GM13977 (cell line): ENCODE measurements around the gene FRMD4A.

Experiments
- DNase-seq: peaks from one replicate; pipeline ENCODE4 v3.0.0; 2012; ENCODE audit warnings: low spot score
- in situ Hi-C: fragments of 300-500 bp; cut with MboI; formaldehyde crosslinking; loops from one replicate; pipeline ENCODE4 v1.12.0; 2022; ENCODE audit warnings: low sequenced_read_pairs, low pct_unique_long_range_greater_than_20kb, mixed read lengths, inconsistent platforms; ENCODE audit not compliant: unreplicated experiment
- TF ChIP-seq, protein P1 (sequence below): IDR thresholded peaks from 2 replicates; pipeline ENCODE4 v1.5.1; 2012; ENCODE audit warnings: mild to moderate bottlenecking, control low read depth; ENCODE audit not compliant: insufficient read depth; ENCODE audit errors: extremely low read depth, missing control alignments

The FRMD4A gene

DNA sequence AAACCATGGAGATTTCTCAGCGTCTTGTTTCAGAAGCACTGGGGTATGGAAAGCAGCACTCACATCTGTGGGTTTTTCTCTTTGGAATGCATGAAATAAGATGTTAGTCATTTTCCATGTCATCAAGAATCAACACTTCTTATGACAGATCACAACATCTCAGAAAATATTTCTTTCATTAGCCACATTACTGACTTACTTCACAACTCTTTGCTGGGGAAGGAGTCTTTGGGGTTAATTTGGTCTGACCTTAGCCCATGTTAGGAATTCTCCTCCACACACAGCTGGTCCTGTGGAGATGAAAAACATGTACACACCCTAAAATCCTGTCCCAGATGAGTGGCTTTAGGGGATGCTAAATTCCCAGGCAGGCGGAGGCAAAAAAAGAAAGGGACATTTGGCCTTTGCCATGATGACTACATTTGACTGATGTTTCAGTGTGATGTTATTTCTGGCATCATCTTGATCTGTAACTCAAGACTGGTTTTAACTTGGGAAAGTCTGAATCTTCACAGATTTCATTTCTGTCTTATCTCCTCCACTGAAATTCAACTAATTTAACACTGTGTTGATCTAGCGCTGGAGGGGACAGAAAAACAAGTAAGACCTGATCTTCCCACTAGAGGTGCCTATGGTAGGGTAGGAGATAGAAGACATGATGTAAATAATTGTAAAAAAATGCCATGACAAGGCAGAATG is 380.7 kb downstream of the FRMD4A start:
- DNase-seq, result no peak
- in situ Hi-C loops, result no loop called here

DNA sequence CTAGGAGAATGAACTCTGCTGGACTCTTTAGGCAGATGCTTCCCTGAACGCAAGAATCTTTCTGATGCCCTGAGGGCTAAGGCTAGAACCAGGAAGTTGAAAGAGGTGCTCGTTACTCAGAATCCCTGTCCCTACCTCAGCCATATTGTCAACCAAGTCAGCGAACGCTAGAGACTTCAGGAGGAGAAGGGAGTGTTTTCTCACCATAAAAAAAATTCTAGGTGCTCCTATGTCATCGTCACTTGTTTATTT is 384.6 kb downstream of the FRMD4A start:
- no peak for DNase-seq
- in situ Hi-C loops, result no loop called here
- TF ChIP-seq, protein P1, sequence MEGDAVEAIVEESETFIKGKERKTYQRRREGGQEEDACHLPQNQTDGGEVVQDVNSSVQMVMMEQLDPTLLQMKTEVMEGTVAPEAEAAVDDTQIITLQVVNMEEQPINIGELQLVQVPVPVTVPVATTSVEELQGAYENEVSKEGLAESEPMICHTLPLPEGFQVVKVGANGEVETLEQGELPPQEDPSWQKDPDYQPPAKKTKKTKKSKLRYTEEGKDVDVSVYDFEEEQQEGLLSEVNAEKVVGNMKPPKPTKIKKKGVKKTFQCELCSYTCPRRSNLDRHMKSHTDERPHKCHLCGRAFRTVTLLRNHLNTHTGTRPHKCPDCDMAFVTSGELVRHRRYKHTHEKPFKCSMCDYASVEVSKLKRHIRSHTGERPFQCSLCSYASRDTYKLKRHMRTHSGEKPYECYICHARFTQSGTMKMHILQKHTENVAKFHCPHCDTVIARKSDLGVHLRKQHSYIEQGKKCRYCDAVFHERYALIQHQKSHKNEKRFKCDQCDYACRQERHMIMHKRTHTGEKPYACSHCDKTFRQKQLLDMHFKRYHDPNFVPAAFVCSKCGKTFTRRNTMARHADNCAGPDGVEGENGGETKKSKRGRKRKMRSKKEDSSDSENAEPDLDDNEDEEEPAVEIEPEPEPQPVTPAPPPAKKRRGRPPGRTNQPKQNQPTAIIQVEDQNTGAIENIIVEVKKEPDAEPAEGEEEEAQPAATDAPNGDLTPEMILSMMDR, result no peak

More for the DNA sequence above, 380.7 kb downstream of the FRMD4A start:
- TF ChIP-seq, protein P1, result no peak

DNA sequence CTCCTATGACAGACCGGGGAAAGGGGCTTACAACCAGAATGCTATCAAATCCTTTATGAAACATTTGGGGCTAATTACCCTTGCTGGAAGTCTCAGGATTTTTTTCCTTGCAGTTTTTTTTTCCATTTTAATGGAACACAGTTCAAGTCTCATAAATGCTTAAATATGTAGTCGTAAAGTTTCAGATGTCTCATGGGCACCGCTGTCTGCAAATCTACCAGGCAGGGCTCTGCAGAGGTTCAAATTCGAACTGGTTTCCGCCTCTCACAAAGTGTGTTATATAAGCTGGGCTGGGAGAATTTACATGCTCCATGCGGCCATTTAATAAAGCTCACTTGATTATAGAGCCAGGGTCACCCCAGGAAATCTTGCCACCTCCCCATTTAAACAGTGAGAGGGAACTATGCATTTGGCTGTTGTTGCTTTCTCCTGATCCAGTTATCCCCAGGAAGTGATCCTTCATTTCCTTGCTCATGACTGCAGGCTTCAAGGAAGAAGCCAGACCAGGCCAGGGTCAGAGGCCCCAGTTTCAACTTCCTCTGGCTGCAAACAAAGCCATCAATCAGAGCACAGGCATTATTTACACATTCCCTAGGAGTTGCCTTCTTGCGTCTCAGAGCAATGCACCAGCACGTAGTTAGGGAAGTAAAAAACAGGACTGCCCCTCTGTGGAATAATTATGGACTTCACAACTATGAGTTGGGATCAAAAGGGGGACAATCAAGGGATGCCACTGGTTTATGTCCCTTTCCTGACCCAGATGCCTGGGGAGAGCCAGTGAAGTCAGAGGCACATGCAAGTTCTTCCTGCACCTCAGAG is 385.1 kb downstream of the FRMD4A start:
- DNase-seq, result no peak
- TF ChIP-seq, protein P1, result no peak

DNA sequence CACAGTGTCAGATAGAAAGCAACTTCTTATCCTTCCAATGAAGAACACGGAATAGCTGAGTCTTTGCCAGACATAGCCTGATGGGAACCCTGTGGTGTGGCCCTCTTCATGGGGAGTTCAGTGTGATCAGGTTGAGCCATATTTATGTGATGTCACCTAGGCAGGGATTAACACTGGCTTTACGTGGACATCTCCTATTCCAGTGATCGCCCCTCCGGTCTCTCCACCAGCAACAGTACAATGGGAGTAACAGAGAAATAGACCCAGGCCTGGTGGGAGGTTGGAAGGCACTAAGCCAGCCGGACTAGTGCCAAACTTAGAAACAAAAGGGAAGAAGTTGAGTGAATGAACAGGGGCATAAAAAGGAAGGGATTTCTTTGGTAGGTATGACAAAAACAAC is 385.9 kb downstream of the FRMD4A start:
- TF ChIP-seq, protein P1, result no peak
- no peak for DNase-seq
- in situ Hi-C loops, result no loop called here

More for the DNA sequence above, 385.1 kb downstream of the FRMD4A start:
- in situ Hi-C loops, result no loop called here

DNA sequence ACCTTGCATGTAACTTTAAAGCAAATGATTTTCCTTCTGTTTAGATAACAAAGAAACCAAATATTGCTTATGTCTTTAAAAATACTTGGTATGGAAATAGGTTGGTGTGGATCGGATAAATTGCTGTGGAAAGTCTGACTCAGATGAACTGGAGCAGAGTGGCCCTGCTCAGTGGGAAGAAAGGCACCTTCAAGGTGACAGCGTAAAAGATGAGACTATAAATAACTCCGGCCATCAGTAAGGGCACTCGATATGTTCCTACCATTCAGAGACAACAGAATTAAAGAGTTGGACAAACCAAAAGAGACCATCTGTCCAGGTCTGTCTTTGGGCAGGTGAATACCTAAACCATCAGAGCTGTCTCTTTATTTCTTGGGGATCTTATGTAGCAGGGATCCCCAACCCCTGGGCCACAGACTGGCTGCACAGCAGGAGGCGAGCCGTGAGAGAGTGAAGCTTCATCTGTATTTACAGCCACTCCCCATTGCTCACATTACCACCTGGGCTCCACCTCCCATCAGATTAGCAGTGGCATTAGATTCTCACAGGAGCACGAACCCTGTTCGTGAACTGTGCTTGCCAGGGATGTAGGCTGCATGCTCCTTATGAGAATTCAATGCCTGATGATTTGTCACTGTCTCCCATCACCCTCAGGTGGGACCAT is 386.9 kb downstream of the FRMD4A start:
- DNase-seq, result no peak
- in situ Hi-C loops, result no loop called here

DNA sequence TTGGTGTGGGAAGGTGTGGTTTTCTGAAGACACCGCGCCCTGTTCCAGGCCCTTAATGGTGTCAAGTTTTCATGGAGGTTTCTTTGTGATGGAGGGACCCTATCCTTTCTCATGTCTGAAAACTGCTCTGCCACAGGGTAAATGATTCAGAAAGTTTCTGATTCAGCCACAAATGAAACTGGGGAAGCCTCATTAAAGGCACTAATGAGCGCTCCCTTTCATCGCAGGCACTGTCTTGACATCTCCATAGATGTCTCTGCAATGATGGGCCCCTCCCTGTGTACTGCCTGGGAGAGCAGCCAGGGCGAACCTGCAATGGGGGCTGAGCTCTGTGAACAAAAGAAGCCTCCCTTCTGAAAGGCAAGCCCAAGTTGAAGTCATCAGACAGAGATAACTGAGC is 388.7 kb downstream of the FRMD4A start:
- TF ChIP-seq, protein P1, result no peak
- in situ Hi-C loops, result no loop called here
- DNase-seq, result peak; percentile 22

More for the DNA sequence above, 386.9 kb downstream of the FRMD4A start:
- TF ChIP-seq, protein P1, result no peak
